Neutrophil (primary cell): ENCODE measurements around the gene ARRDC5.

ENCODE experiments used
- H3K27ac ChIP-seq: fragments of 200-600 bp; sonication (generic); 2 replicates; pipeline ENCODE4 v1.5.1; 2016; ENCODE audit warnings: mild to moderate bottlenecking, moderate library complexity
- H3K27me3 ChIP-seq: fragments of 200-600 bp; sonication (generic); 2 replicates; pipeline ENCODE4 v1.6.0; 2016; ENCODE audit warnings: mild to moderate bottlenecking
- H3K36me3 ChIP-seq: fragments of 200-600 bp; sonication (generic); 2 replicates; pipeline ENCODE4 v1.5.1; 2017
- H3K4me1 ChIP-seq, 2 experiments: fragments of 200-600 bp in 1 of 2; sonication (generic) in 1 of 2; 1 replicate in 1 of 2; 2 replicates in 1 of 2; pipeline versions ENCODE4 v1.5.1 to v1.6.1; 2013 to 2016; ENCODE audit warnings: low read depth in 1 of 2, low read length in 1 of 2, mild to moderate bottlenecking in 1 of 2, moderate library complexity in 1 of 2; ENCODE audit not compliant: control insufficient read depth in 1 of 2, insufficient read depth in 1 of 2
- H3K4me3 ChIP-seq, 2 experiments: fragments of 200-600 bp in 1 of 2; sonication (generic) in 1 of 2; 1 replicate in 1 of 2; 2 replicates in 1 of 2; pipeline ENCODE4 v1.5.1; 2013 to 2016; ENCODE audit warnings: low read depth in 1 of 2, low read length in 1 of 2, mild to moderate bottlenecking in 1 of 2, moderate library complexity in 1 of 2
- H3K9me3 ChIP-seq: fragments of 200-600 bp; sonication (generic); 2 replicates; pipeline ENCODE4 v1.5.1; 2016
- CTCF ChIP-seq: fragments of 200-600 bp; sonication (generic); IDR thresholded peaks from 2 replicates; pipeline ENCODE4 v1.5.1; 2016; ENCODE audit warnings: antibody characterized with exemption

The ARRDC5 gene

DNA sequence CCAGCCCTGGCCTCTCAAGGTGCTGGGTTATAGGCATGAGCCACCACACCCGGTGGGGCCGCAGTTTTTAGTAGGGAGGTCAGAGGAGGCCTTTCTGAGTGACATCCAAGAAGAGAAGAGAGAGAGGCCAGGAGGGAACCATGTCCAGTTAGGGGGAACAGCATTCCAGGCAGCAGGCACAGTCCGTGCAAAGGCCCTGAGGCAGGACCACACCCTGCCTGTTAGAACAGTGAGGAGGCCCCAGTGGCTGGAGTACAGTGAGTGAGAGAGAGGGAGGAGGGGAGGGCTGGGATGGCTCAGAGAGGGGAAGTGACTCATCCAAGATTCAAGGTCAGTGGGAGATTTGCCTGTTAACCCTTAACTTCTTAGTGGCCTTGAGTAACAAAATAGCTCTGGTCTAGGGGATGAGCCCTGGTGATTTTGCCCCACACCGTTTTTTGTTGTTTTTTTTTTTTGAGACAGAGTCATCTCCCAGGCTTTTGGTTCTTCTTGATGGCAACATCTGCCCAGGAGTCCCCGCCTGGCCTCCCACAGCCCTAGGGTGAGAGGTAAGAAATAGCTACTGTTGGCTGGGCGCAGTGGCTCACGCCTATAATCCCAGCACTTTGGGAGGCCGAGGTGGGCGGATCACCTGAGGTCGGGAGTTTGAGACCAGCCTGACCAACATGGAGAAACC, 32.5 kb downstream of the ARRDC5 start:
- Histone ChIP-seq H3K27me3 (no peaks in the 10 kb centered on the region), H3K4me1 (peaks cover 20 to 23% of the 10 kb centered on the region in 2 experiments), H3K36me3 (no peaks in the 10 kb centered on the region), H3K27ac (peak overlapping the region; percentile 27), H3K4me3 (no peak overlapping the region), H3K9me3 (no peaks in the 10 kb centered on the region)
- no peak for TF ChIP-seq CTCF

DNA sequence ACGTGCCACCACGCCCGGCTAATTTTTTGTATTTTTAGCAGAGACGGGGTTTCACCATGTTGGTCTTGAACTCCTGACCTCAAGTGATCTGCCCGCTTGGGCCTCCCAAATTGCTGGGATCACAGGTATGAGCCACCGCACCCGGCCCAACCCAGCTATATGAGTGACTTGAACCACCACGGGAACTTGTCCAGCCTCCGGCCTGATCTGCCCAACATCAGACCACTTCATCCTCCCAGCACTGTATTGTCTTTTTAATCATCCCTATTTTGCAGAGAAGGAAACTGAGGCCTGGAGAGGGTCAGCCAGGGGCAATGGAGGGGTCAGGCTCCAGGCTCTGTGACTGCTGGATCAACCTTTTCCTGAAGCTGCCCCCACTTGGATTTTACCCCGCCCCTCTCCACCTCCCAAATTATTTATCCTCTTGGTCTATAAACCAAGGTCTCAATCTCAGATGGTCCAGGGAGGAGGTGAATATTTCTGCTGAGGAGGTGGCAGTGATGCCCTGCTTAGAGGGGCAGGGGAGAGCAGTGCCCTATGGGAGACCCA, 34.3 kb downstream of the ARRDC5 start:
- Histone ChIP-seq H3K4me3 (peak overlapping the region; percentile 91 to 95), H3K27ac (peak overlapping the region; percentile 88)

GRCh38 chr19:4867534-4868285, 35.0 kb downstream of the ARRDC5 start, which contains the start of gene PLIN3:
Gene PLIN3, minus strand, starts transcription at chr19:4867667. Its CDS starts 6,273 bp downstream, at chr19:4861394.
- Histone ChIP-seq H3K27ac (peak within 1 kb of the TSS; percentile 88), H3K4me3 (peak within 1 kb of the TSS; percentile 91 to 95), H3K4me1 (peaks cover 20 to 21% of the 10 kb centered on the region in 2 experiments), H3K36me3 (peaks cover 4% of the 10 kb centered on the region), H3K9me3 (no peaks in the 10 kb centered on the region), H3K27me3 (no peaks in the 10 kb centered on the region)
- peak; percentile 38 for TF ChIP-seq CTCF

More for the DNA sequence above, 34.3 kb downstream of the ARRDC5 start:
- H3K27me3 ChIP-seq, result no peaks in the 10 kb centered on the region
- no peaks in the 10 kb centered on the region for H3K9me3 ChIP-seq
- peaks cover 20 to 23% of the 10 kb centered on the region in 2 experiments for H3K4me1 ChIP-seq
- no peaks in the 10 kb centered on the region for H3K36me3 ChIP-seq
- TF ChIP-seq CTCF, result no peak

- TF ChIP-seq CTCF, result no peak
- Histone ChIP-seq H3K27me3 (no peaks in the 10 kb centered on the region), H3K36me3 (peaks cover 10% of the 10 kb centered on the region), H3K9me3 (no peaks in the 10 kb centered on the region), H3K4me1 (peaks cover 17 to 20% of the 10 kb centered on the region in 2 experiments), H3K4me3 (peak overlapping the region; percentile 91 to 95), H3K27ac (peak overlapping the region; percentile 88)
Observed at GRCh38 chr19:4866595-4867424, 35.9 kb downstream of the ARRDC5 start.

- no peak overlapping the region for H3K27ac ChIP-seq
- H3K27me3 ChIP-seq, result no peaks in the 10 kb centered on the region
- H3K4me1 ChIP-seq, result peaks cover 2 to 6% of the 10 kb centered on the region in 2 experiments
- H3K9me3 ChIP-seq, result no peaks in the 10 kb centered on the region
- no peak overlapping the region for H3K4me3 ChIP-seq
- no peak for TF ChIP-seq CTCF
- H3K36me3 ChIP-seq, result peaks cover 63% of the 10 kb centered on the region
Observed at GRCh38 chr19:4861147-4861546, 41.5 kb downstream of the ARRDC5 start.
